Naive B cell (primary cell): ENCODE data around the gene EFCC1. TPM values are rescaled to one million over a fixed set of nuclear protein-coding genes. Genes with fewer than 3 reads are reported as not detected.
A peak's percentile ranks its signal among the peaks of the same experiment; 100 is the strongest.

ENCODE experiments used
- ATAC-seq, 2 donors: fragments of 150-1000 bp; cut with Tn5 transposase; 2 replicates each; pipeline ENCODE4 v1.10.0; 2021; ENCODE audit warnings: low read depth in 2 of 2, mild to moderate bottlenecking in 2 of 2, moderate library complexity in 2 of 2
- DNase-seq: peaks from one replicate; pipeline ENCODE4 v3.0.0; 2022
- H3K27ac Mint-ChIP-seq, 6 donors: one replicate each; pipeline ENCODE4 v1.8.0; 2020 to 2022; ENCODE audit warnings: mild to moderate bottlenecking in 6 of 6, mixed read lengths in 6 of 6, moderate library complexity in 5 of 6, inconsistent platforms in 2 of 6
- H3K27me3 Mint-ChIP-seq, 3 donors: one replicate each; pipeline ENCODE4 v1.8.0; 2021 to 2022; ENCODE audit warnings: mixed read lengths in 3 of 3, mild to moderate bottlenecking in 1 of 3
- H3K36me3 Mint-ChIP-seq, 2 donors: one replicate each; pipeline ENCODE4 v1.8.0; 2020 to 2022; ENCODE audit warnings: mixed read lengths in 2 of 2, inconsistent platforms in 1 of 2, mild to moderate bottlenecking in 1 of 2
- H3K4me1 Mint-ChIP-seq, 3 donors: one replicate each; pipeline ENCODE4 v1.8.0; 2020 to 2022; ENCODE audit warnings: mixed read lengths in 3 of 3, inconsistent platforms in 1 of 3, mild to moderate bottlenecking in 1 of 3, moderate library complexity in 1 of 3
- H3K4me3 Mint-ChIP-seq, 8 donors: one replicate each; pipeline ENCODE4 v1.8.0; 2020 to 2022; ENCODE audit warnings: mild to moderate bottlenecking in 8 of 8, mixed read lengths in 8 of 8, moderate library complexity in 8 of 8, inconsistent platforms in 2 of 8
- H3K9me3 Mint-ChIP-seq, 7 donors: one replicate each; pipeline ENCODE4 v1.8.0; 2020 to 2022; ENCODE audit warnings: mixed read lengths in 7 of 7, mild to moderate bottlenecking in 5 of 7, inconsistent platforms in 2 of 7, moderate library complexity in 1 of 7
- polyA plus RNA-seq, 6 donors: library from polyadenylated mRNA; unstranded; fragments of 300-500 nt; fragmentation: Illumina TruSeq; gene quantifications; one replicate each; pipeline ENCODE4 v1.2.3, GENCODE V29; 2021; ENCODE audit warnings: low read depth in 6 of 6

Gene EFCC1
- polyA plus RNA-seq, 6 donors from 2014 or later, result not detected

DNA sequence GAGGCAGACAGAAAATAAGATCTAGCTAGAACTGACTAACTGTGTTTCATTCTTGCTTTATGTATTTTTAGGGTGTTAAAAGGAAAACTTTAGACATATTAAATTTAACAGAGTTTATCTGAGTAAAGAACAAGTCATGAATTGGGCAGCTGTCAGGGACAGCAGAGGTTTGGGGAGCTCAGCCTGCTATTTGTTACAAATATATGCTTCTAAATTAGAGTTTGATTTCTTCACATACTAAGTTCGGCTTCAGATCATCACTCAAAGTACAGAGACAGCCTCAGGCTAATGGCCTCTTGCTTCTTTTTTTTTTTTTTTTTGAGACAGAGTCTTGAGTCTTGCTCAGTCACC, 21.9 kb downstream of the EFCC1 start:
- Mint-ChIP-seq H3K27ac (peak overlapping the region in 1 of 6 donors; percentile 10), H3K36me3 (no peaks in the 10 kb centered on the region), H3K4me3 (no peak overlapping the region), H3K27me3 (no peaks in the 10 kb centered on the region), H3K9me3 (peaks cover 0 to 2% (median 0%) of the 10 kb centered on the region in 7 donors), H3K4me1 (peaks cover 6 to 28% (median 27%) of the 10 kb centered on the region in 3 donors)
- ATAC-seq (no peak), DNase-seq (no peak)

DNA sequence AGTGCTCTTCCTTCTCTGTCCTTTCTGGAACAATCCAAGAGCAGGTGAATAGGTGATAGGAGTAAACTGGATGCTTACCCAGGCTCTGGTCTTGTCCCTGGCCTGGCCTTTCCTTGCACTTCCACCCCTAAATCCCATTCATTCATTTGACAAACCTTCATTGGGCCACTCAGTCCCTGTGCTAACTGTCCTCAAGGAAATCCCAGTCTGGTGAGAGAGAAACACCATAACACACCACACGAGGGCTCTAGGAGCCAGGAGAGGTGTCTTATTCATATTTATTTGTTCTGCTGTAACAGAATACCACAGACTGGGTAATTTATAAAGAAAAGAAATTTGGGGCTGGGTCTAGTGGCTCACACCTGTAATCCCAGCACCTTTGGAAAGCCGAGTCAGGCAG, 22.8 kb downstream of the EFCC1 start:
- peak overlapping the region in 3 of 6 donors; percentile 47 to 98 (median 62) for H3K27ac Mint-ChIP-seq
- peak overlapping the region in 1 of 8 donors; percentile 5 for H3K4me3 Mint-ChIP-seq
- ATAC-seq (no peak), DNase-seq (no peak)
- peaks cover 0 to 2% (median 0%) of the 10 kb centered on the region in 7 donors for H3K9me3 Mint-ChIP-seq
- H3K36me3 Mint-ChIP-seq, result no peaks in the 10 kb centered on the region
- no peaks in the 10 kb centered on the region for H3K27me3 Mint-ChIP-seq
- peaks cover 5 to 21% (median 20%) of the 10 kb centered on the region in 3 donors for H3K4me1 Mint-ChIP-seq

DNA sequence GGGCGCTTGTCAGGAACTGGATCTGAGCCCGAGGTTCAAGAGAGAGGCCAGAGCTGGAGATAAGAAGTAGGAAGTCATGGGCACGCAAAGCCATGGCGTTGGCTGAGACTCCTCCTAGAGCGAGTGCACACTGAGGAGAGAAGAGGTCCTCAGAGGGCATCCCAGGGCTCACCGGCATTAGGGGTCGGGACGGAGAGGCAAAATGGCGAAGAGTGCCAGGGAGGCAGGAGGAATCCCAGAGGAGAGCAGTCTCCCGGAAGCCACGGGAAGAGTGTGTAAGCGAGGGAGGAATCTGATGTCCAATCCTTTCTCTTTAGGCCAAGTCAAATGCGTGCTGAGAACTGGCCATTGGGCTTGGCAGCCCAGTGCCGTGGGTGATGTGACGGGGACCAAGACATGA, 24.0 kb downstream of the EFCC1 start:
- no peak for DNase-seq
- Mint-ChIP-seq H3K27ac (peak overlapping the region; percentile 40 to 100 (median 98)), H3K27me3 (no peaks in the 10 kb centered on the region)

DNA sequence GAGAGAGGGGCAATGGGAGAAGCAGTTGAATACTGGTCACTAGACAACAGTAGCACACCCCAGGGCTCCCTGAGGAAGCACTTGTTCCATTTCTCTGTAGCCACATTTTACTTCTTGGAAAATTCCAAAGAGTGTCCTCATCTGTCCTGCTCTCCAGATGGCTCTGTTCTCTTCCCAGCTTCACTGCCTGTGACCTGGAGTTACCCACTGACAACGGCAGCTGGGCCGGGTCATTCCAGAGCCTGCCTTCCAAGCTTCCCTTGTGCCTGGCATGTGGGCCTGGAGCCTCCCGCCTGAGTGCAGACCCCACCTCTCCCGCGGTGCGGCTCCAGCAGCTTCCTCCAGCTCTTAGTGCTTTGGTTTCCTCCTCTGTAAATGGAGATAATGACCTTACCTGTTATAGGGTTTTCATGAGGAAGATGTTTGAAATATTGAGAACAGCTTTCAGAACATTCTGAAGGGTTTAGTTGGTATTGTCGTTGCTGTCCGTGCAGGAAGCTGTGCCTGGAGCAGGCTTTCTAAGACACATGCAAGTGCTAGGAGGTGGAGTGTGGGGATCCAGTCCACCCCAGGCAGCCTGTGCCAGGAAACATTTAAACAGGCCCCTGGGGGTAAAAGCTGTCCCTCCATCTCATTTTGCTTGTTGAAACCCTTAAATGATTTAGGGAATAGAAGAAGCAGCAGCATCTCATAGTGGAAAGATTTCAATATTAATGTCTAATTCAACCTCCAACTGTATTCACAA, 24.8 kb downstream of the EFCC1 start:
- DNase-seq, result no peak
- Mint-ChIP-seq H3K27ac (peak overlapping the region; percentile 98 to 100 (median 99)), H3K4me3 (peak overlapping the region; percentile 31 to 94 (median 80)), H3K4me1 (peaks cover 5 to 19% (median 16%) of the 10 kb centered on the region in 3 donors), H3K36me3 (no peaks in the 10 kb centered on the region), H3K9me3 (peaks cover 0 to 2% (median 0%) of the 10 kb centered on the region in 7 donors), H3K27me3 (no peaks in the 10 kb centered on the region)
- ATAC-seq, result no peak

More for the DNA sequence above, 24.0 kb downstream of the EFCC1 start:
- peak overlapping the region in 4 of 8 donors; percentile 13 to 75 (median 48) for H3K4me3 Mint-ChIP-seq
- no peak for ATAC-seq
- H3K4me1 Mint-ChIP-seq, result peaks cover 5 to 19% (median 16%) of the 10 kb centered on the region in 3 donors
- H3K9me3 Mint-ChIP-seq, result peaks cover 0 to 2% (median 0%) of the 10 kb centered on the region in 7 donors
- H3K36me3 Mint-ChIP-seq, result no peaks in the 10 kb centered on the region

DNA sequence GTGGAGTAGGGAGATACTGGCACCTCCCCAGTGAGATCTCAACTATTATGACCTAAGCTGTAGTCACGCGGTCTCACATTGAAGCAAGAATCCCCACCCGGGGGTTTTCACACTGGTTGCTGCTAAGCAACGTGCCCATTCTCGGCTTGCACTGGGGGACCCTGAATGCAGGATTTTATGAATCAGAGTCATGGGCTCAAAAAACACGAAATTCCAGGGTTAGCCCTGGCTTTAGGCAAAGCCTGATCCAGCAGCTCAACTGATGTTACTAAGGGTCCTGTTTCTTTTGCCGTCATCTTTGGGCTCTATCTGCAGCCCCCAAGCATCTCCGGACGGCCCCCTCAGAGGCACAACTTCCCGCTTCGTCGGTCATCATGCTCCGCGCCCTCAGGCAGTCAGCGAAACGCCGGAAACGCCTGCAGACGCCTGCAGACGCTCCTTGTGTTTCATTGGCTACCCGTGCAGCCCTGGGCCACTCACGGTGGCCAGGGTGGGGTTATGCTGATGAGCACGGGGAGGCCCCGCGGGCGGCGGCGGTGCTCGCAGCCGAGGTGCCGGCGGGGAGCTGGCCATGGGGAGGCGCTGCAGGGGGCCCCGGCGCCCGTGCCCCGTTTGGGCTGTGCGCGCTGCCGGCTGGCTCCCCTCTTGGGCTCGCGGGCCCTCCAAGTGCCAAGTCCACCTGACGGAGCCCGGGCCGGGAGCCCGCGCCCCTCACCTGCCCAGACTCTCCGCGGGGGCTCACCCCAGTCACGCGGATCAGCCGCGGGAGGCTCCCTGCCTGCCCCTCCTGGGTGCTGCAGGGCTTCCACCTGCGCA, 25.8 kb downstream of the EFCC1 start:
- peaks cover 0 to 2% (median 0%) of the 10 kb centered on the region in 7 donors for H3K9me3 Mint-ChIP-seq
- H3K36me3 Mint-ChIP-seq, result no peaks in the 10 kb centered on the region
- H3K27me3 Mint-ChIP-seq, result no peaks in the 10 kb centered on the region
- H3K4me1 Mint-ChIP-seq, result peaks cover 5 to 19% (median 16%) of the 10 kb centered on the region in 3 donors
- peak; percentile 93 for DNase-seq
- ATAC-seq, result peak; percentile 92 to 94
- peak overlapping the region; percentile 65 to 94 (median 85) for H3K4me3 Mint-ChIP-seq
- peak overlapping the region; percentile 98 to 100 (median 99) for H3K27ac Mint-ChIP-seq

DNA sequence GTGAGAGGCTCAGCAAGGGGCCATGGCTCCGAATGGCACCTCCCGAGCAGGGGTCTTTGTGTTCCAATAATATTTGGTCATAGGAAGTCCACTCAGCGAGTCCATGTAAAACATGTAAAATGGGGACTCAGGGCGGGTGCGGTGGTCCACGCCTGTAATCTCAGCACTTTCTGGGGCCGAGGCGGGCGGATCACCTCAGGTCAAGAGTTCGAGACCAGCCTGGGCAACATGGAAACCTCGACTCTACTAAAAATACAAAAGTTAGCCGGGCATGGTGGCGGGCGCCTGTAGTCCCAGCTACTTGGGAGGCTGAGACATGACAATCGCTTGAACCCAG, 26.4 kb downstream of the EFCC1 start:
- DNase-seq (no peak), ATAC-seq (no peak)
- Mint-ChIP-seq H3K27me3 (peaks cover 0 to 5% (median 0%) of the 10 kb centered on the region in 3 donors), H3K4me3 (peak overlapping the region in 4 of 8 donors; percentile 29 to 74 (median 57)), H3K27ac (peak overlapping the region in 2 of 6 donors; percentile 38 to 98), H3K9me3 (peaks cover 0 to 2% (median 0%) of the 10 kb centered on the region in 7 donors), H3K36me3 (no peaks in the 10 kb centered on the region), H3K4me1 (peaks cover 5 to 19% (median 16%) of the 10 kb centered on the region in 3 donors)

DNA sequence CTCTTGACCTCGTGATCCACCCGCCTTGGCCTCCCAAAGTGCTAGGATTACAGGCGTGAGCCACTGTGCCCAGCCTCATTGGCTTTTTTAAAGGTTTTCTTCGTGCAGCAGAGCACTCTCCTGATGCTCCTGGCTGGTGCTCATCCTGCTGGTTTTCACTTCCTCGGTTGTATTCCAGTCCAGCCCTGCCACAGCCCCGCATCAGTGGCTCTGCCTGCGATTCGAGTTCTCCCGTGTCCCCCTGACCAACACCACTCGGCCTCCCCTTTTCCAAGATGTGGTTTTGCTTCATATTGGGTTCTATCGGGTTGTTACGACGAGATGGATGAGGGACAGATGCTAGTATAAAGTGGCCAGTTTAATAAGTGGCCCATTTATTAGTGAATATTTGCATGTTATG, 27.8 kb downstream of the EFCC1 start:
- Mint-ChIP-seq H3K4me1 (peaks cover 5 to 19% (median 16%) of the 10 kb centered on the region in 3 donors), H3K27ac (peak overlapping the region in 2 of 6 donors; percentile 8 to 87), H3K27me3 (peaks cover 0 to 7% (median 5%) of the 10 kb centered on the region in 3 donors), H3K9me3 (peaks cover 0 to 2% (median 0%) of the 10 kb centered on the region in 7 donors), H3K4me3 (peak overlapping the region in 5 of 8 donors; percentile 2 to 76 (median 19)), H3K36me3 (no peaks in the 10 kb centered on the region)
- no peak for DNase-seq
- no peak for ATAC-seq

DNA sequence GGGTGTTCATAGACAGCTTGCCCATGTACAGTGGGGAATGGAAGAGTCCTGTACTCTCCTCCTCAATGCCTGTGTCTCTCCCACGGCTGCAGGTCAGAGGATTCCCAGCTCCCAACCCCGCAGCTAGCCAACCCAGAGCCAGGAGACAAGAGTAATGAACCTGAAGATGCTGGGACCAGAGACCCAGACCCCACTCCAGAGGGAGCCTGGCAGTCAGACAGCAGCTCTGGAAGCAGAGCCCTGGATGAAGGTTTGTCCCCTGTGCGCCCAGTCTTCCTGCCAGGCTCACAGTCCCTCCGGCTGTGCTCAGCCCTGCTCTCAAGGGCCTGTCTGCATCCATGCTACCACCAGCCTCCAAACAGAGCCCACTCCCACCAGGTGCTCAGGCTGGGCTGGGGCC, 29.5 kb downstream of the EFCC1 start:
- Mint-ChIP-seq H3K4me1 (peaks cover 5 to 14% (median 13%) of the 10 kb centered on the region in 3 donors), H3K36me3 (no peaks in the 10 kb centered on the region), H3K9me3 (no peaks in the 10 kb centered on the region), H3K4me3 (no peak overlapping the region), H3K27ac (no peak overlapping the region), H3K27me3 (peaks cover 5 to 8% (median 8%) of the 10 kb centered on the region in 3 donors)
- DNase-seq, result no peak
- ATAC-seq, result no peak

DNA sequence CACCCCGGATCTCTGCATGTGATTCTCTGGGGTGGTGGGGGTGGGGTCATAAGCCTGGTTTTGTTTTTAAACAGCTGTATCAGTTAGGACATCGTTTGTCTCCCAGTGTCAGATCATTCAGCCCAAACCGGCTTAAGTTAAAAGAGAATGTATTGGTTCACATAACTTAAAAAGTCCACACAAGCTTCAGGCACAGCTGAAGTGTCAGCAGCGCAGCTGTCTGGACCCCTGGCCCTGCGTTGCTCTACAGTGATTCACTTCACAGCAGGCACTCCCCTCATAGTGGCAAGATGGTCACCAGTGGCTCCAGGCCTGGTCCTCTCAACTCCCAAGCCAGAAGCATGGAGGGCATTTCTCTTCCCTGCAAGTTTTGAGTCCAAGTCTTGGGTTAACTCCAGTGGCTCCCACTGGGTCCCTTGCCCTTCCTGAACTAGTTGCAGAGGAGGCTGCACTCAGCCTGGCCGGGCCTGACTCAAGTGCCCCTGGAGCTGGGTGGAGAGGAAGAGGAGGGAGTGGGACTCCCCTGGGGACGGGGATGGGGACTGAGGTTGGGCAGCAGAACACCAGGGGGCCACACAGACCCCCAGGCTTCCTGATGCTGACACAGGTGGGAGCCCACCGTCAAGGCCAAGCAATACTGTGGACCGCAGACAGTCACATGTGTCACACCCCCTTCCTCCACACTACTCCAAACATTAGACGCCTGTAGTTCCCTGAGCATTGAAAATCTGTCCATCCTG, 30.5 kb downstream of the EFCC1 start:
- DNase-seq (no peak), ATAC-seq (no peak)
- Mint-ChIP-seq H3K27ac (peak overlapping the region in 3 of 6 donors; percentile 58 to 78 (median 69)), H3K9me3 (no peaks in the 10 kb centered on the region), H3K4me3 (no peak overlapping the region), H3K36me3 (no peaks in the 10 kb centered on the region), H3K27me3 (peaks cover 5 to 8% (median 8%) of the 10 kb centered on the region in 3 donors), H3K4me1 (peaks cover under 1 to 4% (median 4%) of the 10 kb centered on the region in 3 donors)

DNA sequence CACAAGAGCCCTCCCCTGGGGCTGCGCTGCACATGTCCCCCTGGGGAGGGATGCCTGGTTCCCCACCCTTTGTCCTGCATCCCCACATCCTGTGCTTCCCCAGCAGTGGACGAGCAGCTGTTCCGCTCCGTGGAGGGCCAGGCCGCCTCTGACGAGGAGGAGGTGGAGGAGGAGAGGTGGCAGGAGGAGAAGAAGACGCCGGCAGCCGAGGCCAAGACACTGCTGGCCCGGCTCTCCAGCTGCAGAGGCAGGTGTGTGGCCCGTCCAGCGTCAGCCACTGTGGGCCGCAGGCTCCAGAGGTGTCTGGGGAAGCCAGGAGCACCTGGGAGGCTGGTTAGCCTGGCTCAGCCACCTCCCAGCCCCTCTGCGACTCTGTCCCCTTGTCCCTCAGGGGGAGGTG, 31.6 kb downstream of the EFCC1 start:
- Mint-ChIP-seq H3K4me3 (no peak overlapping the region), H3K27ac (no peak overlapping the region), H3K9me3 (no peaks in the 10 kb centered on the region), H3K27me3 (peaks cover 5 to 8% (median 8%) of the 10 kb centered on the region in 3 donors), H3K4me1 (no peaks in the 10 kb centered on the region), H3K36me3 (no peaks in the 10 kb centered on the region)
- no peak for ATAC-seq
- no peak for DNase-seq

DNA sequence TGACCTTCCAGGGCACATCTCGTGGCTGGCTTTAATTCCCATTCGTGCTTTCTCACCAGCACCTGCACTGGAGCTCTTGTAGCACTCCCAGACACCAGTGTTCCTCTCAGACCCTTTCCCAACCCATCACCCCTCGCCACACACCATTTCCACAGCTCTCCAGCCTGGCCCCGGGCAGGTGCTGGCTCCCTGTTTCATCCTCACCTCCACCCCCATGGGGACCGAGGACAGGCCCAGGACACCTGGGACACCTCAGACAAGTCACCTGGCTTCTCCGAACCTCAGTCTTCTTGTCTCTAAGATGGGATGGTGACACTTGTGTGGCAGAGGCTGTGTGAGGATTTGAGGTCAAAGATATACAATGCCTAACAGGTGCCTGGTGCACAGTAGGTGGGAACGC, 32.0 kb downstream of the EFCC1 start:
- DNase-seq (no peak), ATAC-seq (no peak)
- peaks cover 5 to 8% (median 8%) of the 10 kb centered on the region in 3 donors for H3K27me3 Mint-ChIP-seq
- no peaks in the 10 kb centered on the region for H3K36me3 Mint-ChIP-seq
- no peaks in the 10 kb centered on the region for H3K4me1 Mint-ChIP-seq
- peak overlapping the region in 1 of 6 donors; percentile 16 for H3K27ac Mint-ChIP-seq
- no peak overlapping the region for H3K4me3 Mint-ChIP-seq
- H3K9me3 Mint-ChIP-seq, result no peaks in the 10 kb centered on the region

DNA sequence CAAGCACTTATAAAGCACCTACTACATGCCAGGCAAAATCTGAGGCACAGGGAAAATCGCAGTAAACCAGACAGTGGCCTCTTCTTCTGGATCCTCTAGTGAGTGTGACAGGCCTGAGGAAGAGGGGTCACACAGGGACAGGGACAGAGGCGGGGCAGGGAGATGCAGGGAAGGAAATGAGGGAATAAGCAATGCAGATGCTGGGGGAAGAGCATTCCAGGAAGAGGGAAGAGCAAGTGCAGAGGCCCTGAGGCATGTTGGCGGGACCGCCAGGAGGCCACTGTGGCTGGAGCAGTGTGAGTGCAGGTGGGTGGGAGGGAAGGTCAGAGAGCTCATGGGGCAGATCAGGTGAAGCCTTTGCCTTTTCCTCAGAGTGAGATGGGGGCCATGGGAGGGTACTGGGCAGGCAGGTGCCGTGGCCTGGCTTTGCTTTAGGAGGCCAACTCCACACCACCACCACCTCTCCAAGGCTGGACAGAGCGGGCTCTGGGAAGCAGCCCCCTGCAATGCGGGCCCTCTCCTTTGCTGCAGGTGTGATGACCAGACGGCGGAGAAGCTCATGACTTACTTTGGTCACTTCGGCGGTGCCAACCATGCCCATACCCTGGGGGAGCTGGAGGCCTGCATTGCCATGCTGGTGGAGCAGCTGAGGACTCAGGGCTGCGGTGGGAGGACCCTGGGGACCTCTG, 32.7 kb downstream of the EFCC1 start:
- H3K27ac Mint-ChIP-seq, result no peak overlapping the region
- H3K4me1 Mint-ChIP-seq, result no peaks in the 10 kb centered on the region
- ATAC-seq (no peak), DNase-seq (no peak)
- H3K4me3 Mint-ChIP-seq, result no peak overlapping the region
- peaks cover 8 to 10% (median 8%) of the 10 kb centered on the region in 3 donors for H3K27me3 Mint-ChIP-seq
- no peaks in the 10 kb centered on the region for H3K9me3 Mint-ChIP-seq
- no peaks in the 10 kb centered on the region for H3K36me3 Mint-ChIP-seq
